Activated gamma-delta T cell treated with Interleukin-2 at 50 U/mL for 16 hours (primary cell): ENCODE measurements around the gene SPRYD4.
"Not testable (repeated sequence)": the region's sequence is repeated elsewhere in the genome, so short reads cannot be mapped to it uniquely, and the experiment has no call there.

Source experiments
- DNase-seq: peaks from one replicate; pipeline ENCODE4 v3.0.0-alpha.2; 2020

The SPRYD4 gene

DNA sequence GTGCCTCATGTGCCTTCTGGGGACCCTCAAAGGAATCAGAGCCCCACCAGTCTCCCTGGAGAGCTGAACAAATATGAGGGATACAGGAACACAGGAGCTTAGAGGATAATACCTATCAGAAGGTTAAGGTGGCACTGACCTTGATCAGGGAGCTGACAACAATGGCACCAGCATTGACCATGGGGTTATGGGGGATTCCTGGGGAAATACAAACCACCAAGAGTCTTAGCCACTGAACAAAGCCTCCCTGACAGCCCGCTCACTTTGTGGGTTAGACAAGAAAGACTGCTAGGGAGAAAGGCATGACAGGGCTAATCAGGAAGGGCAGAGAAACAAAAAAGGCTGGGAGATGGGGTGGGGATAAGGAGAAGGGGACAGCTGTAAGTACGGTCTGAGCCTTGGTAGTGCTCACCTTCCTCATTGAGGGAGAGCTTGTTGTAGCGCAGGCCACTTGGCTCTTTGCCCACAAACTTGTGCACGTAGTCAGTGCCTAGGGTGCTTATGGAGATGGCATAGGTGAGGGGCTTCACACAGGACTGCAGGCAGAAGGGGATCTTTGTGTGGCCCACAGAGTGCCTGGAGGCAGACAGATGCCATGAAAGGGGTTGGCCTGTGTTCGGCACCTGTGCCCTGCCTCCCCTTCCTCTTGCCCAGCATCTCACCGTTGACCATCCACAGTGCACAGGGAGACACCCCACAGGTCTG lies 9.3 kb downstream of the SPRYD4 start:
- no peak for DNase-seq

DNA sequence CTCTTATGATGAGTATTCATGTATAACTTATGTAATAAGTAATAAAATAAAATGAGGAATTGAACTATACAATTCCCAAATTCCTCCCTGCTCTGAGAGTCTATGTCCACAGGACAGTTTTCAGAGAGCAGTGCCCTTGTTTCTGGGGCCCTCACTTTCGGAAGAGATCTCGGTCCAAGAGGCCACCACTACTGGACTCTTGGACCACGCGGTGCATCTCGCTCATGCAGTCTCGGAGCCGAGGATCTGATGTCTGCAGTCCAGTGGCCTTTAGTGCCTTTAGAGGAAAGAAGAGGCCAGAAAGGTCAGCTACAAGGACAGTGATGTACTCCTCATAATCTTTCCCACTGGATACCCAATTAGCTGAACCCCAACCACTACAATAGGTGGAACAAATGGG lies 11.2 kb downstream of the SPRYD4 start:
- no peak for DNase-seq

DNA sequence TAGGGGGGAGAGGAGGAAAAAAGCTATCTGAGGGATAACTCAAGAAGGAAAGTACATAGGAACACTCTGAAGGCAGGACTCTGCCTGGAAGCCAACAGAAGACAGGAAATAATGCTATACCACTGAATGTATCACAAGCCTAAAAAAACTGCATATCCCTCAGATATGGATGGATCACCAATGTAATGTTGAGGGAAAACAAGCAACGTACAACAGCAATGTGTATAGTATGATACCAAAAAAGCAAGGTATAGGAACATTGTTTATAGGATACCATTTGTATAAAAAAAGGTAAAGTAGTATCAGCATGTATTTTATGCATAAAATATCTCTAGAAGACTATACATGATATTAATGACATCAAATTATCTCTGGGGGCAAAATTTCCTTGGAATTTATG lies 16.2 kb downstream of the SPRYD4 start:
- DNase-seq: no peak

DNA sequence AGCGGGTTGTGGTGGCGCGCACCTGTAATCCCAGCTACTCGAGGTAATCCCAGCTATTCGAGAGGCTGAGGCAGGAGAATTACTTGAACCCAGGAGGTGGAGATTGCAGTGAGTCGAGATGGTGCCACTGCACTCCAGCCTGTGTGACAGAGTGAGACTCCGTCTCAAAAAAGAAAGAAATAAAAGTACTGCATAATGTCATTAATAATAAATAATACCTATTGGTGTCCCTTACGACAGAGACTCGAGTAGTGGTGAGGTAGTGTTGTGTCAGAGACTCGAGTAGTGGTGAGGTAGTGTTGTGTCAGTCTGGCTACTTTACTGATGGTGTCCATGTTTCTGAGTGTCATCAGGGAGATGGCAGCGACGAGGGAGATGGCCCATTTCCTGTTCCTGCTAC lies 18.3 kb downstream of the SPRYD4 start:
- DNase-seq: no peak

DNA sequence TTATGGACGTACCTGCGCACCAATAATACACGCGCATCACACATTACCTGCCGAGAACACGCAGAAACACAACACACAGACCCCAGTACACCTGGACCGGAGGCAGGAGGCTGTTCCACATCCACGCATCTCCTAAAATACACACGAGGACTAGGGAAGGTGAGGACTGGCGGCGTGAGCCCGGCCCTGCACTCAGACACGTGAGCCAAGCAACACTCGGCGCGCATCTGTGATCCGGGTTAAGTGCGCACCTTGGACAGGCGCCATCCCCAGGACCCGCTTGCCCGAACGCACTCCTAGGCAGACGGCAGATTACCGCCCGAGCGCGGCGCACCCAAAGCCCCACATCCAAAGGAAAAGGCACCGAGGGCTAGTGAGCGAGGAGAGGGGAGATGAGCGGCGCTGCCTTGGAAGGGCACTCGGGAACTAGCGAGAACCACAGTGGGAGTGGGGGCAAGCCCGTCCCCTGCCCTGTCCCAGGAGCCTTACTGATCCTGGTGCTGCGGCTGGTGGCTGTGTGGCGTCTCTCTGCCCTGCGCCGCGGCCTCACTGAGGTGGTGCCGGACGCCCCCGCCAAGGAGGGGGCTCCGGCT lies 19.2 kb downstream of the SPRYD4 start:
- no peak for DNase-seq

GRCh38 chr12:56488041-56488955 lies 19.9 kb downstream of the SPRYD4 start, which contains the start of gene GLS2:
TSS of gene GLS2 (minus strand) at chr12:56488161. CDS start at chr12:56488118, 43 bp downstream.
- peak; percentile 71 for DNase-seq

GRCh38 chr12:56490360-56490759 lies 22.0 kb downstream of the SPRYD4 start:
- DNase-seq: no peak

GRCh38 chr12:56493409-56494105 lies 25.2 kb downstream of the SPRYD4 start:
- not testable (repeated sequence) for DNase-seq

DNA sequence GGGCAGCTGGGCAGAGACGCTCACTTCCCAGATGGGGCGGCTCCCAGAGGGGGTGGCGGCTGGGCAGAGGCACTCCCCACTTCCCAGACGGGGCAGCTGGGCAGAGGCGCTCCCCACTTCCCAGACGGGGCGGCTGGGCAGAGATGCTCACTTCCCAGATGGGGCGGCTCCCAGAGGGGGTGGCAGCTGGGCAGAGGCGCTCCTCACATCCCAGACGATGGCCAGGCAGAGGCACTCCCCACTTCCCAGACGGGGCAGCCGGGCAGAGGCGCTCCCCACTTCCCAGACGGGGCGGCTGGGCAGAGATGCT lies 25.7 kb downstream of the SPRYD4 start:
- not testable (repeated sequence) for DNase-seq

GRCh38 chr12:56494481-56494880 lies 26.1 kb downstream of the SPRYD4 start:
- DNase-seq: not testable (repeated sequence)

GRCh38 chr12:56496704-56497103 lies 28.3 kb downstream of the SPRYD4 start:
- DNase-seq: peak; percentile 55

GRCh38 chr12:56498126-56498902 lies 29.9 kb downstream of the SPRYD4 start:
- DNase-seq: not testable (repeated sequence)

GRCh38 chr12:56499452-56499851 lies 31.1 kb downstream of the SPRYD4 start:
- DNase-seq: not testable (repeated sequence)

DNA sequence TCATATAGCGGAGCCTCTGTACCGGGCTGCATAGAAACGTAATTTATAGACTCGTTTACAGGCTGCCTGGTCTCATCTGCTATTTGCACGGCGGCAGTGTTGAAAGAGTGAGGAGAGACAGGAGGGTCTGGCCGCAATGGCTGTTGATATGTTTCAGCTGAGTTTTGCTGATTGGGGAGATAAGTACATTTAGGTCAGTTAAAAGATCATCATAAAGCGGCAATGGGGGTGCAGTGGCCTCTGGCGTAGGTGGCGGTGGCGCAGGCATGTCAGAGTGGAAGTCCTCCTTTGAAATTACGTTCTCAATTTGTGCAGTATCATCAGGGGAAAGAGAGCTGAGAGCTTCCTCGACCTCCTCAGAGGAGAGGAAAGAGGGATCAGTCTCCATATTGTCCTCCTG lies 31.5 kb downstream of the SPRYD4 start:
- not testable (repeated sequence) for DNase-seq

DNA sequence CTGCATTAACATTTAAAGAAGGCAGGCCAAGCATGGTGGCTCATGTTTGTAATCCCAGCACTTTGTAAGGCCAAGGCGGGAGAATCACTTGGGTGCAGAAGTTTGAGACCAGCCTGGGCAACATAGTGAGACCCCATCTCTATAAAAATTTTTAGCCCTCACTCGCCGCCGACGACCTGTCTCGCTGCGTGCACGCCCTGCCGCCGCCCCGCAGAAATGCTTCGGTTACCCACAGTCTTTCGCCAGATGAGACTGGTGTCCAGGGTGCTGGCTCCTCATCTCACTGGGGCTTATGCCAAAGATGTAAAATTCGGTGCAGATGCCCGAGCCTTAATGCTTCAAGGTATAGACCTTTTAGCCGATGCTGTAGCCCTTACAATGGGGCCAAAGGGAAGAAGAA lies 42.4 kb downstream of the SPRYD4 start:
- no peak for DNase-seq

DNA sequence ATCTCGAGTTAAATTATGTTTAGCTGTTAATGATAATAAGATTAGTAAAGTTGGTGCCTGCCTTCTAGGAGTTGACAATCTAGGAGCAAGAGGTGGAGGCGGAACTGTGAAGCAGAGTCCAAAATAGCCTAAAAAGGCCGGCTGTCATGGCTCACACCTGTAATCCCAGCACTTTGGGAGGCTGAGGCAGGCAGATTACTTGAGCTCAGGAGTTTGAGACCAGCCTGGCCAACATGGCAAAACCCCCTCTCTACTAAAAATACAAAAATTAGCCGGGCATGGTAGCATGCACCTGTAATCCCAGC lies 45.6 kb downstream of the SPRYD4 start:
- DNase-seq: not testable (repeated sequence)

GRCh38 chr12:56517854-56518253 lies 49.5 kb downstream of the SPRYD4 start:
- DNase-seq: no peak

GRCh38 chr12:56518570-56518969 lies 50.2 kb downstream of the SPRYD4 start:
- DNase-seq: no peak

DNA sequence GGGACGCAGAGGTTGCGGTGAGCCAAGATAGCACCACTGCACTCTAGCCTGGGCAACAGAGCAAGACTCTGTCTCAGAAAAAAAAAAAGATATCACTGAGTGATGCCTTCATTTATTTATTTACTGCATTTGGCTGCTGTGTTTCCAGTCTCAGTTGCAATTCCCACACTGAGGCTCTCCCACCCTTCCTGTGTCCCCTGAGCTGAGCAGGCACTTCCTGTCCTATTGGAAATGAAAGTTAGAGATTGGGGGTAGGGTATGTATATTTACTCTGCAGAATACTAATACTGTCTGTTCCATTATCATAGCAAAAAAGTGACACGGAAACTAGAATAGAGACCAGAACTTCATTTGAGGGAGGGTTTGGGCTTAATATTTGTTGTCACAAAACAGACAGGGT lies 51.7 kb downstream of the SPRYD4 start:
- no peak for DNase-seq

DNA sequence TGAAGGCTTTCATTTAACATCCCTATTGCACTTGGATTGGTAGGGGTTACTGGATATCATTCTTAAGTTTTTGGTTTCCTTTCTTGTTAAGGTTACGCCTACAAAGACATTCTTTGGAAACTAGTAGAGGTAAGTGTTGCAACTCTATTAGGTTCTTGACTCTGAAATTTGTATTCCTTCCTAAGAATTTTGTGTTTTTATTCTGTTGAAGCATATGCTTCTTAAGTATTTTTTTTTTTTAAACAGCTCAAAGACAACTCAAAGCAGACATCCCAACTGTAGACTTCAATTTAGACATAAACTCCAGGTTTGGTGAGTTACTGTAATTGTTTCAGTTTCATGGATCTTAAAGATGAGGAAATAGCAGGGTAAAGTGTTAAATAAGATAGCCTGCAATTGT lies 52.1 kb downstream of the SPRYD4 start:
- no peak for DNase-seq

GRCh38 chr12:56521209-56521589 lies 52.8 kb downstream of the SPRYD4 start:
- no peak for DNase-seq

GRCh38 chr12:56521590-56522371 lies 53.4 kb downstream of the SPRYD4 start, which contains the start of gene RBMS2:
TSS of gene RBMS2 (plus strand) at chr12:56521820. CDS start at chr12:56522024, 204 bp downstream.
- DNase-seq: peak; percentile 30
